Gastrocnemius medialis (tissue), 4 donors: ENCODE measurements around the gene CCDC8. TPM values are rescaled to one million over a fixed set of nuclear protein-coding genes. Genes with fewer than 3 reads are reported as not detected.
A peak's percentile ranks its signal among the peaks of the same experiment; 100 is the strongest.

ENCODE experiments used
- ATAC-seq, 2 donors: fragments of 150-250 bp; one replicate each; pipeline ENCODE4 v1.9.1; 2016
- DNase-seq, 2 donors: peaks; one replicate each; pipeline ENCODE4 v3.0.0-alpha.2; 2019
- H3K27ac ChIP-seq, 4 donors: fragments of 200-600 bp; sonication (generic); 1 replicate in 1 of 4; 2 replicates in 3 of 4; pipeline ENCODE4 v1.5.1; 2016 to 2018; ENCODE audit warnings: mild to moderate bottlenecking in 2 of 4, moderate library complexity in 1 of 4
- H3K27me3 ChIP-seq, 3 donors: fragments of 200-600 bp; sonication (generic) in 2 of 3; 1 replicate in 1 of 3; 2 replicates in 2 of 3; pipeline versions ENCODE4 v1.5.1 to v1.6.0; 2016 to 2019; ENCODE audit warnings: mild to moderate bottlenecking in 1 of 3, moderate library complexity in 1 of 3
- H3K36me3 ChIP-seq, 2 donors: fragments of 200-600 bp; sonication (generic) in 1 of 2; one replicate each; pipeline ENCODE4 v1.5.1; 2017 to 2018
- H3K4me1 ChIP-seq, 2 donors: fragments of 200-600 bp; sonication (generic) in 1 of 2; one replicate each; pipeline ENCODE4 v1.5.1; 2016 to 2017; ENCODE audit warnings: mild to moderate bottlenecking in 2 of 2
- H3K4me3 ChIP-seq, 4 donors: fragments of 200-600 bp; sonication (generic) in 3 of 4; 1 replicate in 1 of 4; 2 replicates in 3 of 4; pipeline ENCODE4 v1.5.1; 2016 to 2019; ENCODE audit warnings: mild to moderate bottlenecking in 2 of 4
- H3K9me3 ChIP-seq, 3 donors: fragments of 200-600 bp; sonication (generic) in 2 of 3; 1 replicate in 1 of 3; 2 replicates in 2 of 3; pipeline ENCODE4 v1.5.1; 2016 to 2019
- POLR2A ChIP-seq, 2 donors: fragments of 450-650 bp; IDR thresholded peaks; one replicate each; pipeline ENCODE4 v1.6.1; 2017; ENCODE audit warnings: antibody characterized with exemption in 2 of 2, mild to moderate bottlenecking in 2 of 2, moderate library complexity in 2 of 2
- in situ Hi-C, 4 donors: fragments of 200-750 bp; cut with MboI; loops; one replicate each; pipeline versions ENCODE4 v1.15.0 to v1.8.0; 2017; ENCODE audit warnings: low sequenced_read_pairs in 4 of 4
- intact Hi-C: fragments of 100-400 bp; cut with DNase I; formaldehyde crosslinking; loops from one replicate; pipeline ENCODE4 v1.15.1; 2023; ENCODE audit warnings: low total_unique reads
- total RNA-seq, 4 donors: library from RNA; depleted of rRNA; stranded (reverse); fragments of >200 nt; gene quantifications; one replicate each; pipeline versions ENCODE4 v1.1.0 to v1.2.3, GENCODE V29; 2016
- TF ChIP-seq, protein P1 (sequence below), 5 experiments: fragments of 450-650 bp in 3 of 5; fragments of 200-600 bp in 2 of 5; sonication (generic) in 2 of 5; IDR thresholded peaks in 4 of 5; conservative IDR thresholded peaks in 1 of 5; 1 replicate in 4 of 5; 2 replicates in 1 of 5; pipeline ENCODE4 v1.5.1; 2016 to 2019; ENCODE audit warnings: antibody characterized with exemption in 5 of 5, mild to moderate bottlenecking in 3 of 5, moderate library complexity in 3 of 5

Gene CCDC8
- total RNA-seq, 4 donors from 2014 or later: 0.46 to 1.6 (median 0.75) TPM

DNA sequence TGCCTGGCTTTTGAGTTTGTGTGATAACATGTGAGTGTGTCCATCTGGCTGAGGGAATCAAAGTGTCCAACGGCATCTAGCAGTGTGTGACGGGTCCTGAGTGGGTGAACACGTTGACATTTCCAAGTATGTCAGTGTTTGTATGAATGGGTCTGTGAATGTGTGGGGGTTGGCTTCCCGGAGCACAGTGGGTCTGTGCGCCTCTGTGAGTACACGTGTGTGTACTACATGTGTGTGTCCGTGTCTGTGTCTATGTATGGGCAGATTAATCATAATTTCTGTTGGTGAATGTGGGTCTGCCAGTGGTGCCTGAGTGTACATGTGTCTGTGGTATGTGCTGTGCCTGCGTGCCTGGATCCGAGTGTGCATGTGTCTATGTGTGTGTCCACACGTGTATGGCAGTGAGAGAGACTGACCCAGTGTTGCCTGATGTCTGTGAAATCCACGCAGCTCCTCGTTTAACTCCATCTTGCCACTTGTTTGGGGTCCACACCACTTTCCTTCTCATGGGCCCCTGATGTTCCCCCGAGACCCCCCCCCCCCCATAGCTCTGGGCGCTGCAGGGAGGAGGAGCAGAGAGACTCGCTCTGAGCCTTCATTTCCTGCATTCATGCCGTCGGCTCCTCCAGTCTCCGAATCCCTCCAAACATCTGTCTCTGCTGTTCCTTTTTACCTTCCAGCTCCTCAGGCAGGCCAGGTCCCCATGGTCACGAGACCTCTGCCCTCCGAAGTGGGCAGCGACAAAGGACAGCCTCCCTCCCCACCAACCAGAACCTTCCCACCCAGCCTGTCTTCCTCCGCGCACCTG is 5.3 kb downstream of the CCDC8 start:
- in situ Hi-C loops: loop anchor here in 2 of 4 donors (10.0 kb wide), 2 partner anchors 77 to 107 kb away; no protein-coding TSS in a partner anchor
- ATAC-seq (no peak), DNase-seq (no peak)
- Histone ChIP-seq H3K27me3 (peaks cover 56 to 82% (median 68%) of the 10 kb centered on the region in 3 donors), H3K36me3 (no peaks in the 10 kb centered on the region), H3K27ac (peak overlapping the region in 1 of 4 donors; percentile 0), H3K9me3 (no peaks in the 10 kb centered on the region), H3K4me3 (no peak overlapping the region), H3K4me1 (peaks cover 0 to 8% of the 10 kb centered on the region in 2 donors)
- intact Hi-C loops: no loop called here
- TF ChIP-seq, protein P1, sequence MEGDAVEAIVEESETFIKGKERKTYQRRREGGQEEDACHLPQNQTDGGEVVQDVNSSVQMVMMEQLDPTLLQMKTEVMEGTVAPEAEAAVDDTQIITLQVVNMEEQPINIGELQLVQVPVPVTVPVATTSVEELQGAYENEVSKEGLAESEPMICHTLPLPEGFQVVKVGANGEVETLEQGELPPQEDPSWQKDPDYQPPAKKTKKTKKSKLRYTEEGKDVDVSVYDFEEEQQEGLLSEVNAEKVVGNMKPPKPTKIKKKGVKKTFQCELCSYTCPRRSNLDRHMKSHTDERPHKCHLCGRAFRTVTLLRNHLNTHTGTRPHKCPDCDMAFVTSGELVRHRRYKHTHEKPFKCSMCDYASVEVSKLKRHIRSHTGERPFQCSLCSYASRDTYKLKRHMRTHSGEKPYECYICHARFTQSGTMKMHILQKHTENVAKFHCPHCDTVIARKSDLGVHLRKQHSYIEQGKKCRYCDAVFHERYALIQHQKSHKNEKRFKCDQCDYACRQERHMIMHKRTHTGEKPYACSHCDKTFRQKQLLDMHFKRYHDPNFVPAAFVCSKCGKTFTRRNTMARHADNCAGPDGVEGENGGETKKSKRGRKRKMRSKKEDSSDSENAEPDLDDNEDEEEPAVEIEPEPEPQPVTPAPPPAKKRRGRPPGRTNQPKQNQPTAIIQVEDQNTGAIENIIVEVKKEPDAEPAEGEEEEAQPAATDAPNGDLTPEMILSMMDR (IDR thresholded peaks at IDR 0.05 in 4 of 5, conservative IDR thresholded peaks at IDR 0.05 in 1 of 5): no peak
- no peak for TF ChIP-seq POLR2A (IDR thresholded peaks at IDR 0.05)

DNA sequence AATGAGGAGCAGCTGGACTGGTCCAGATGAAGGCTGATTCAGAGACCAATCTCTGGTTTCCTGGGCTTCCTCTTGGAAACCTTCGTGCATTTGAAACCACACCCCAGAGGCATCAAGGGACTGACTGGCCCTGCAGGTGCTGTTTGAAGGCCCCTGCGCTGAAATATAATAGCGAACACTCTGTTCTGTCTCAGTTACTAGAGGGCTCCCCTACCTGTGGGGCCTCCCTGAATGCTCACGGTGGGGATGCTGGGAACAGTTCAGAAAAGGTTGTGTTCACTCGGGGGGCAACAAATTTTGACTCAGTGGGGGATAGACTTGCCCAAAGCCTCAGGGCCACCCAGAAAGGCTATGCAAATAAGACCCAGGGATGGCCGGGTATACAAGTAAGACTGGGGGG is 6.4 kb downstream of the CCDC8 start:
- DNase-seq (no peak), ATAC-seq (no peak)
- Histone ChIP-seq H3K9me3 (no peaks in the 10 kb centered on the region), H3K4me3 (no peak overlapping the region), H3K36me3 (no peaks in the 10 kb centered on the region), H3K27me3 (peaks cover 48 to 78% (median 63%) of the 10 kb centered on the region in 3 donors), H3K4me1 (peaks cover 0 to 4% of the 10 kb centered on the region in 2 donors), H3K27ac (no peak overlapping the region)
- in situ Hi-C loops (loop anchor here in 2 of 4 donors (10.0 kb wide), 2 partner anchors 78 to 108 kb away; no protein-coding TSS in a partner anchor), intact Hi-C loops (no loop called here)
- TF ChIP-seq, protein P1 (IDR thresholded peaks at IDR 0.05 in 4 of 5, conservative IDR thresholded peaks at IDR 0.05 in 1 of 5): no peak
- no peak for TF ChIP-seq POLR2A (IDR thresholded peaks at IDR 0.05)

DNA sequence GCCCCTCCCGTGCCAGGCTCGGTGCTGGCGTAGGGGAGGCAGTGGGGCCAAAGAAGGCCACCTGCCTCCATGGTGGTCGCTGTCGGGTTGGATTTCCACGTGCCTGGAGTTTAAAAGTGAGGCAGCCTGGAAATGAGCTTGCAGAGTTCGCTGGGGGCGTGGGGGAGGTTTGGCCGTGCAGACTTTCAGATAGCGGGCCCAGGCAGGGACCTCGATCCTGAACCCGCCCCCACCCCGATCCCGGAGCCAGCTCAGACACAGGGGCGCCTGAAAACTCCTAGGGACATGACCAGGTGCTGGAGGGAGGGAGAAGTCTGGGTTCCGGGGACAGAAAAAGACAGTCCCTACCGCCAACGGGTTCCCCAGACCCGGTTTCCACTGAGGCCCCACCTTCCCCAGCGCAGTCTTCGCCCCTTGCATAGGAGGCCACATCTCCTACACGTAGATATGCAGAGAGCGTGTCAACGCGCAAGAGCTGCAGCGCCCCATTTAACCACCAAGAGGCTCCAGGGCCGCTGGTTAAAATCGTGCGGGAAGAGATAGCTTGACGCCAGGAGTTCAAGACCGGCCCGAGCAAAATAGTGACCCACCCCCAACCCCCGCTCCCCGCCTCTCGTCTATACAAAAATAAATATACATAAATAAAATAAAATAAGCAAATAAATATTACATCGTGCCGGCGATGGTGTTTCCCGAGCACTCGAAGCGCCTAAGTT is 8.5 kb downstream of the CCDC8 start:
- ATAC-seq: no peak
- TF ChIP-seq POLR2A (IDR thresholded peaks at IDR 0.05): no peak
- TF ChIP-seq, protein P1 (IDR thresholded peaks at IDR 0.05 in 4 of 5, conservative IDR thresholded peaks at IDR 0.05 in 1 of 5): no peak
- Histone ChIP-seq H3K4me1 (peaks cover 0 to 4% of the 10 kb centered on the region in 2 donors), H3K27me3 (peaks cover 40 to 58% (median 47%) of the 10 kb centered on the region in 3 donors), H3K4me3 (peak overlapping the region; percentile 8 to 41 (median 18)), H3K27ac (peak overlapping the region in 2 of 4 donors; percentile 19 to 34), H3K36me3 (no peaks in the 10 kb centered on the region), H3K9me3 (no peaks in the 10 kb centered on the region)
- DNase-seq: no peak
- in situ Hi-C loops: loop anchor here (5.0 to 10.0 kb wide), 3 partner anchors 80 to 110 kb away; no protein-coding TSS in a partner anchor
- intact Hi-C loops: no loop called here

DNA sequence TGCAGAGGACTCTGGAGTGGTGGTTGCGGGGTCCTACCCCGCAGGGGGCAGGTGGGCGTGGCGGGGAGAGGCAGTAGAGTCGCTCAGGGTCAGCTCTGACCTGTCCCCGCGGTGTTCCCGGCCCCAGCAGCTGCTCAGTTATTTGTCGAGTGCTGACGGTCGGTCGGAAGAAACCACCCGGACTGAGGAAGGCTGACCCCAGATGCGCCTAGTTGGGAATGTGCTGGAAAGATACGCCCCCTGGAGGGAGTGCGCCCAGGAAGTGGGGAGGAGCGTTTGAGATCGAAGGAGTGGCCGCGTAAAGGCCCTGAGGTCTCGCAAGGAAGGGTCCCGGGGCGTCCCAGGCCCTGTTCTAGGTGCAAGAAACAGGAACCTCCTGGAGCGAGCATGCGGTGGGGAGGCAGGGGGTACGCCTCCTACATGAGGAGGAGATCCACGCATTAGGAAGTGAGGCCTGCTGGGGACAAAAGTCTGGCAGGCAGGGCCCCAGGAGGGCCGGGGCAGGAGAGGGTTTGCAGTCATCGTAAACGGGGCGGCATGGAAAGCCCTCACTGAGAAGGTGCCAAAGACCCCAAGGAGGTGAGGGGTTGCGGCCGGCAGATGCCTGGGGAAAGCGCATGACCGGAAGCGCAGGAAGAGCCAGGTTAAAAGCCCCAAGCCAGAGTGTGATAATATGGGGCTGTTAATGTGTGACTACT is 9.2 kb downstream of the CCDC8 start:
- no peaks in the 10 kb centered on the region for H3K9me3 ChIP-seq
- peaks cover 40 to 58% (median 47%) of the 10 kb centered on the region in 3 donors for H3K27me3 ChIP-seq
- intact Hi-C loops: no loop called here
- in situ Hi-C loops: loop anchor here (5.0 to 10.0 kb wide), 3 partner anchors 81 to 111 kb away; no protein-coding TSS in a partner anchor
- peak overlapping the region in 2 of 4 donors; percentile 19 to 34 for H3K27ac ChIP-seq
- TF ChIP-seq, protein P1 (IDR thresholded peaks at IDR 0.05 in 4 of 5, conservative IDR thresholded peaks at IDR 0.05 in 1 of 5): no peak
- TF ChIP-seq POLR2A (IDR thresholded peaks at IDR 0.05): no peak
- H3K4me1 ChIP-seq: peaks cover 0 to 4% of the 10 kb centered on the region in 2 donors
- H3K4me3 ChIP-seq: peak overlapping the region; percentile 8 to 41 (median 18)
- ATAC-seq (peak in 1 of 2 donors; percentile 42), DNase-seq (no peak)
- no peaks in the 10 kb centered on the region for H3K36me3 ChIP-seq
